ENCODE measurements around the gene GRAP2. TPM values are rescaled to one million over a fixed set of nuclear protein-coding genes. Genes with fewer than 3 reads are reported as not detected.

The GRAP2 gene
- total and polyA plus RNA-seq, 2 of the 4 experiments (the other 2 are of a cell fraction) = not detected

DNA sequence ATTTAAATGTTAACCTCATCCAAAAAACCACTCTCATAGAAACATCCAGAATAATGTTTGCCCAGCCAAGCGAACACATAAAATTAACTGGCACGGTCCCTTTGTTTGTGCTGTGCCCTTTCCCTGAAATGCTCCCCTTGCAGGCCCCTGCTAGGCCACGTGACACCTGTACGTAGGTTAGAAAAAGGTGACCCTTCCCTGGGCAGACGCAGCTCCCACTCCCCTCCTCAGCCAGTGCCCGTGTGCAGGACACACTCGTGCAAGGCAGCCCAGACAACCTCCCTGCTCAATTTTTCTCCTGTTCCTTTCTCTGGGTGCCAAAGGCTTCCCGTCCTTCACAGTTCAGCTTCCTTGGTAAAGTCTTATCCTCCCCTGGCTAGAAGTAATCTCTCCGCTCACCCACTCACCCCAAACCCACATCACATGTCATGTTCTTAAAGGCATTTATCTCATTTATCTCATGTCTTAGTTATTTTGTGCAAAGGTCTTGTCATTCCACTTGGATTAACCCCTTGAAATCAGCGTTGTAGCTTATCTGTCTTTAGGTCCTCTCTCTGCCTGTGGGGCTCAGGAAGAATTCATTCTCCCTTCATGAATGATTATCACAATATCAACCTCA is 114.6 kb downstream of the GRAP2 start:
- H4K91ac ChIP-seq (ENCODE audit: insufficient read depth, low read depth, low read length) = no peak overlapping the region
- no peak for TF ChIP-seq RAD21 (IDR thresholded peaks at IDR 0.05; ENCODE audit: low read length)
- TF ChIP-seq BHLHE40 (IDR thresholded peaks at IDR 0.05; ENCODE audit: low read depth, low read length) = no peak
- no peak for TF ChIP-seq RCOR1 (IDR thresholded peaks at IDR 0.05; ENCODE audit: insufficient replicate concordance, low read length)
- TF ChIP-seq SMC3 (IDR thresholded peaks at IDR 0.05; ENCODE audit: low read depth, low read length) = no peak
- no peak for TF ChIP-seq FOS (IDR thresholded peaks at IDR 0.05; ENCODE audit: low read depth, low read length)
- TF ChIP-seq CEBPB (IDR thresholded peaks at IDR 0.05; ENCODE audit: low read depth, low read length) = no peak
- no peak for TF ChIP-seq CHD1 (IDR thresholded peaks at IDR 0.05; ENCODE audit: low read depth, low read length)
- TF ChIP-seq, protein P1, sequence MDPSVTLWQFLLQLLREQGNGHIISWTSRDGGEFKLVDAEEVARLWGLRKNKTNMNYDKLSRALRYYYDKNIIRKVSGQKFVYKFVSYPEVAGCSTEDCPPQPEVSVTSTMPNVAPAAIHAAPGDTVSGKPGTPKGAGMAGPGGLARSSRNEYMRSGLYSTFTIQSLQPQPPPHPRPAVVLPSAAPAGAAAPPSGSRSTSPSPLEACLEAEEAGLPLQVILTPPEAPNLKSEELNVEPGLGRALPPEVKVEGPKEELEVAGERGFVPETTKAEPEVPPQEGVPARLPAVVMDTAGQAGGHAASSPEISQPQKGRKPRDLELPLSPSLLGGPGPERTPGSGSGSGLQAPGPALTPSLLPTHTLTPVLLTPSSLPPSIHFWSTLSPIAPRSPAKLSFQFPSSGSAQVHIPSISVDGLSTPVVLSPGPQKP (IDR thresholded peaks at IDR 0.05; ENCODE audit: borderline replicate concordance, low read depth, low read length) = no peak
- peaks cover 36% of the 10 kb centered on the region for H3K27me3 ChIP-seq (ENCODE audit: control insufficient read depth, insufficient read depth, low read length)
- dilution Hi-C loops (cut with HindIII; ENCODE audit: low sequenced_read_pairs, unreplicated experiment) (no loop called here), in situ Hi-C loops (cut with MboI; ENCODE audit: low sequenced_read_pairs) (no loop called here), intact Hi-C loops (cut with micrococcal nuclease) (no loop called here)
- BruUV-seq (replicated peaks) = no TSS peak
- H3K27ac ChIP-seq (ENCODE audit: insufficient read depth, low read length) = no peak overlapping the region
- H3K9me1 ChIP-seq (ENCODE audit: insufficient read depth, low read length) = peaks cover 3% of the 10 kb centered on the region; the same call in 1 of the 2 replicates
- no peak overlapping the region for H2BK120ac ChIP-seq (ENCODE audit: low read depth, low read length)
- H3K4ac ChIP-seq (ENCODE audit: low read depth, low read length) = no peak overlapping the region
- H3K4me1 ChIP-seq (ENCODE audit: control insufficient read depth, insufficient read depth, low read length) = no peaks in the 10 kb centered on the region
- H3K79me1 ChIP-seq (ENCODE audit: low read depth in 1 of 2, low read length in 2 of 2) = no peaks in the 10 kb centered on the region
- no peak overlapping the region for H2BK15ac ChIP-seq (ENCODE audit: low read depth, low read length)
- no peaks in the 10 kb centered on the region for H4K20me1 ChIP-seq (ENCODE audit: insufficient read depth, low read length)
- no peak overlapping the region for H4K8ac ChIP-seq (ENCODE audit: low read depth in 2 of 2, low read length in 2 of 2)
- H2AK9ac ChIP-seq (replicated peaks; ENCODE audit: low read depth, low read length, poor library complexity) = no peak overlapping the region
- no peak overlapping the region for H3K18ac ChIP-seq (ENCODE audit: low read depth, low read length)
- no peak overlapping the region for H3K4me3 ChIP-seq (ENCODE audit: insufficient read depth, low read depth, low read length)
- H3K14ac ChIP-seq (replicated peaks; ENCODE audit: low read depth, low read length) = no peak overlapping the region
- H3K56ac ChIP-seq (ENCODE audit: extremely low read depth, insufficient read depth, low read length) = no peak overlapping the region
- no peaks in the 10 kb centered on the region for H3K36me3 ChIP-seq (ENCODE audit: control insufficient read depth, insufficient read depth, low read length)
- H2BK5ac ChIP-seq (ENCODE audit: low read depth, low read length, poor library complexity, severe bottlenecking) = no peak overlapping the region
- no peak overlapping the region for H4K5ac ChIP-seq (ENCODE audit: low read depth, low read length)
- H2AK5ac ChIP-seq (ENCODE audit: low read depth, low read length) = no peak overlapping the region
- no peaks in the 10 kb centered on the region for H3K9me3 ChIP-seq (ENCODE audit: control insufficient read depth, insufficient read depth, low read length)
- no peak for ATAC-seq (ENCODE audit: low read depth)
- ChIA-PET CTCF (no interaction called here), POLR2A (ENCODE audit: unreplicated experiment) (no interaction called here)
- H3K4me2 ChIP-seq (ENCODE audit: low read depth, low read length) = no peak overlapping the region
- 46% methylated on average over 2 of the region's 10 CpGs; no CpG with 5 or more reads in 1 of the 2 experiments for WGBS, 2 experiments (ENCODE audit: extremely low coverage in 2 of 2, insufficient read length in 1 of 2)
- no peak overlapping the region for H3K23ac ChIP-seq (ENCODE audit: low read depth, low read length)
- H3K9ac ChIP-seq (ENCODE audit: low read depth, low read length) = no peak overlapping the region
- H2AFZ ChIP-seq (replicated peaks; ENCODE audit: low read length, poor library complexity) = no peak overlapping the region
- DNase-seq = no peak
- no peak overlapping the region for H2BK20ac ChIP-seq (ENCODE audit: low read depth, low read length)
